Activated B cell treated with CpG ODN at 0.5 μM for 24 hours (primary cell): ENCODE results near the gene RASD2. TPM values are rescaled to one million over a fixed set of nuclear protein-coding genes. Genes with fewer than 3 reads are reported as not detected.

Experiments used
- ATAC-seq: fragments of 200-7000 bp; cut with Tn5 transposase; one replicate; pipeline ENCODE4 v1.10.0; 2021; ENCODE audit warnings: low read depth, mild to moderate bottlenecking, moderate library complexity
- CTCF ChIA-PET: fragments of 350-600 bp; sonication (Branson Sonifier 250); formaldehyde crosslinking; loops from one replicate; lab custom pipeline; 2021; ENCODE audit warnings: antibody characterized with exemption; lab: Charles Lee
- POLR2A ChIA-PET: fragments of 350-600 bp; sonication (Branson Sonifier 250); formaldehyde crosslinking; loops from one replicate; lab custom pipeline; 2021; ENCODE audit warnings: antibody characterized with exemption; lab: Charles Lee
- DNase-seq: peaks from one replicate; pipeline ENCODE4 v3.0.0; 2022
- H3K27ac Mint-ChIP-seq: one replicate; pipeline ENCODE4 v1.8.0; 2020; ENCODE audit warnings: mixed read lengths
- H3K27me3 Mint-ChIP-seq: one replicate; pipeline ENCODE4 v1.8.0; 2021; ENCODE audit warnings: mixed read lengths
- H3K36me3 Mint-ChIP-seq: one replicate; pipeline ENCODE4 v1.8.0; 2021; ENCODE audit warnings: low read depth, mixed read lengths
- H3K4me1 Mint-ChIP-seq: one replicate; pipeline ENCODE4 v1.8.0; 2021; ENCODE audit warnings: mixed read lengths
- H3K4me3 Mint-ChIP-seq: one replicate; pipeline ENCODE4 v1.8.0; 2020; ENCODE audit warnings: mild to moderate bottlenecking, mixed read lengths
- H3K9me3 Mint-ChIP-seq: one replicate; pipeline ENCODE4 v1.8.0; 2020; ENCODE audit warnings: mixed read lengths
- intact Hi-C: fragments of 100-400 bp; cut with micrococcal nuclease; formaldehyde crosslinking; loops from one replicate; pipeline ENCODE4 v1.15.1; 2024
- total RNA-seq: library from RNA; stranded (reverse); gene quantifications from 2 replicates; pipeline ENCODE4 v1.2.3, GENCODE V29; 2022
- TF ChIP-seq, protein P1 (sequence below): fragments of 200-600 bp; IDR thresholded peaks from one replicate; pipeline ENCODE4 v1.8.0; 2022; ENCODE audit warnings: antibody characterized with exemption, mild to moderate bottlenecking

RASD2 gene
- total RNA-seq, 1 donor from 2014 or later, result not detected

- H3K36me3 Mint-ChIP-seq, result no peaks in the 10 kb centered on the region
- no peaks in the 10 kb centered on the region for H3K9me3 Mint-ChIP-seq
- ChIA-PET CTCF (no interaction called here), POLR2A (no interaction called here)
- TF ChIP-seq, protein P1, sequence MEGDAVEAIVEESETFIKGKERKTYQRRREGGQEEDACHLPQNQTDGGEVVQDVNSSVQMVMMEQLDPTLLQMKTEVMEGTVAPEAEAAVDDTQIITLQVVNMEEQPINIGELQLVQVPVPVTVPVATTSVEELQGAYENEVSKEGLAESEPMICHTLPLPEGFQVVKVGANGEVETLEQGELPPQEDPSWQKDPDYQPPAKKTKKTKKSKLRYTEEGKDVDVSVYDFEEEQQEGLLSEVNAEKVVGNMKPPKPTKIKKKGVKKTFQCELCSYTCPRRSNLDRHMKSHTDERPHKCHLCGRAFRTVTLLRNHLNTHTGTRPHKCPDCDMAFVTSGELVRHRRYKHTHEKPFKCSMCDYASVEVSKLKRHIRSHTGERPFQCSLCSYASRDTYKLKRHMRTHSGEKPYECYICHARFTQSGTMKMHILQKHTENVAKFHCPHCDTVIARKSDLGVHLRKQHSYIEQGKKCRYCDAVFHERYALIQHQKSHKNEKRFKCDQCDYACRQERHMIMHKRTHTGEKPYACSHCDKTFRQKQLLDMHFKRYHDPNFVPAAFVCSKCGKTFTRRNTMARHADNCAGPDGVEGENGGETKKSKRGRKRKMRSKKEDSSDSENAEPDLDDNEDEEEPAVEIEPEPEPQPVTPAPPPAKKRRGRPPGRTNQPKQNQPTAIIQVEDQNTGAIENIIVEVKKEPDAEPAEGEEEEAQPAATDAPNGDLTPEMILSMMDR, result no peak
- H3K4me3 Mint-ChIP-seq, result no peak overlapping the region
- intact Hi-C loops, result no loop called here
- DNase-seq (no peak), ATAC-seq (no peak)
- H3K27me3 Mint-ChIP-seq, result peaks cover 18% of the 10 kb centered on the region
- peaks cover 4% of the 10 kb centered on the region for H3K4me1 Mint-ChIP-seq
- no peak overlapping the region for H3K27ac Mint-ChIP-seq
Measured at GRCh38 chr22:35553341-35553740, 12.7 kb downstream of the RASD2 start.

DNA sequence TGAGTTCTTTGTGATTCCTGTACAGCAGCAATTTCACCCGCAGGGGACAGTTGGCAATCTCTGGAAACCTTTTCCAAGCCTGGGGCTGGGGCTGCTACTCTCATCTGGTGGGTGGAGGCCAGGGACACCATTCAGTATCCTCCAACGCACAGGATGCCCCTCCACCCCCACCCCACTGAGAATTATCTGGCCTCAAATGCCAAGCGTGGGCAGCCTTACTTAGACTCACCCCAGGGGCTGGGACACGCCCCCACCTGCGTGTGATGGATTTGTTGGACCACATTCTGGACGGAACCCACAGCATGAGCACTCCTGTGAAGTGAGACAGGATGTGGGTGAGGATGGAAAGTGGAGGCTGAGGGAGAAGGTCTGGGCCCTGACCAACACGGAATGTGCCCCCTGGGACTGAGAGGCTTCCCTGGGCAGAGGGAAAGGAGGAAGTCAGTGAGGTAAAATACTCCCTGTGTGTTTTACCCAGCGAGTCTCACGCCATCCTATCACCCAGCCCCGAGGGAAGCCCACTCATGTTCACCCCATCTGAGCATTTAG lies 13.7 kb downstream of the RASD2 start:
- ChIA-PET POLR2A (no interaction called here), CTCF (no interaction called here)
- intact Hi-C loops, result no loop called here
- ATAC-seq (no peak), DNase-seq (no peak)
- no peaks in the 10 kb centered on the region for H3K9me3 Mint-ChIP-seq
- no peak overlapping the region for H3K4me3 Mint-ChIP-seq
- H3K27me3 Mint-ChIP-seq, result peaks cover 10% of the 10 kb centered on the region
- H3K27ac Mint-ChIP-seq, result no peak overlapping the region
- peaks cover 4% of the 10 kb centered on the region for H3K4me1 Mint-ChIP-seq
- H3K36me3 Mint-ChIP-seq, result no peaks in the 10 kb centered on the region
- TF ChIP-seq, protein P1, result no peak

GRCh38 chr22:35555483-35555890 lies 14.9 kb downstream of the RASD2 start:
- CTCF ChIA-PET, result no interaction called here
- Mint-ChIP-seq H3K27ac (no peak overlapping the region), H3K36me3 (no peaks in the 10 kb centered on the region), H3K4me1 (peaks cover 4% of the 10 kb centered on the region), H3K27me3 (peaks cover 20% of the 10 kb centered on the region), H3K9me3 (no peaks in the 10 kb centered on the region), H3K4me3 (no peak overlapping the region)
- intact Hi-C loops, result no loop called here
- TF ChIP-seq, protein P1, result no peak
- DNase-seq (no peak), ATAC-seq (no peak)
- POLR2A ChIA-PET, result no interaction called here

- H3K9me3 Mint-ChIP-seq, result no peaks in the 10 kb centered on the region
- ATAC-seq (no peak), DNase-seq (no peak)
- ChIA-PET POLR2A (no interaction called here), CTCF (no interaction called here)
- peaks cover 25% of the 10 kb centered on the region for H3K27me3 Mint-ChIP-seq
- intact Hi-C loops, result no loop called here
- H3K27ac Mint-ChIP-seq, result no peak overlapping the region
- TF ChIP-seq, protein P1, result no peak
- no peaks in the 10 kb centered on the region for H3K36me3 Mint-ChIP-seq
- H3K4me3 Mint-ChIP-seq, result no peak overlapping the region
- H3K4me1 Mint-ChIP-seq, result peaks cover 4% of the 10 kb centered on the region
Measured at GRCh38 chr22:35555946-35556547, 15.4 kb downstream of the RASD2 start.

DNA sequence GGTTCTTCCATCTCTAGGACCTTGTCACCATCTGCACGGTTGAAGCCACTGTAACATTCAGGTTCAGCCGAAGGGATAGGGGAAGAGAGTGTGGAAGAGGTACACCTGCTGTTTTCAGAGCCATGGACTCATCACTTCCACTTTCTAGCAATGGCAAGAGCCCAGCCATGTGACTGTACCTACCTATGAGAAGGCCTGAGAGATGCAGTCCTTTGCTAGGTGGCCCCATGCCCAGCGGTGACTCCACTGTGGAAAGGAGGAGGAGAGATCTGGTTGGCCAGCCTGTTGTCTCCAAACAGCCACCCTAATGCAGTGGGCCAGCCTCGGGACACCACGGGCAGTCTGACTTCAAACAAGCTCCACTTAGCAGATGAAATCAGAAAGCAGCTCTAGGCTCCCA lies 16.0 kb downstream of the RASD2 start:
- ATAC-seq, result no peak
- ChIA-PET CTCF (no interaction called here), POLR2A (no interaction called here)
- Mint-ChIP-seq H3K36me3 (no peaks in the 10 kb centered on the region), H3K27ac (no peak overlapping the region), H3K9me3 (no peaks in the 10 kb centered on the region), H3K4me3 (no peak overlapping the region), H3K4me1 (peaks cover 4% of the 10 kb centered on the region), H3K27me3 (peaks cover 32% of the 10 kb centered on the region)
- TF ChIP-seq, protein P1, result no peak
- no peak for DNase-seq
- intact Hi-C loops, result no loop called here
